HG03575 (cell line): ENCODE results near the gene CD47.

Experiments used
- ATAC-seq: cut with Tn5 transposase; IDR thresholded peaks from one replicate; pipeline ENCODE4 v1.9.1; 2021; ENCODE audit not compliant: unreplicated experiment, insufficient number of reproducible peaks, low FRiP score; ENCODE audit errors: extremely low read depth

Gene CD47

DNA sequence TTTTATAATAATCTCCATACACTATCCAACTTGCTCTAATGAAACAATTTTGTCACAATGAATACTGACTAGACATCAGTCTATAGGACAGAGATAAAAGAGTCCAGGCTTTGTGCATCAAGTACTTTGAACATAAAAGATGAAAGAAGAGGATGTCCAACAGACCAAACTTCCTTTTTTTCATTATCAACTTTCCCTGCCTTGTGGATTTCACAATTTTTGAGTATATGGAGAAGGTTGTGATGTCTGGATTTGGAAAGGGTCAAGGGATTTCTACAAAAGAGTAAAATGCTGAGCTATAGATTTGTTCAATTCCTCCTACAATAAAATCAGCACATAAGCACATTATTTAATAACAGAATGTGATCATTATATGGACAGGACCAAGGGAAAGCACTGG lies 25.7 kb downstream of the CD47 start:
- ATAC-seq = no peak

GRCh38 chr3:108064293-108064887 lies 26.4 kb downstream of the CD47 start:
- no peak for ATAC-seq

DNA sequence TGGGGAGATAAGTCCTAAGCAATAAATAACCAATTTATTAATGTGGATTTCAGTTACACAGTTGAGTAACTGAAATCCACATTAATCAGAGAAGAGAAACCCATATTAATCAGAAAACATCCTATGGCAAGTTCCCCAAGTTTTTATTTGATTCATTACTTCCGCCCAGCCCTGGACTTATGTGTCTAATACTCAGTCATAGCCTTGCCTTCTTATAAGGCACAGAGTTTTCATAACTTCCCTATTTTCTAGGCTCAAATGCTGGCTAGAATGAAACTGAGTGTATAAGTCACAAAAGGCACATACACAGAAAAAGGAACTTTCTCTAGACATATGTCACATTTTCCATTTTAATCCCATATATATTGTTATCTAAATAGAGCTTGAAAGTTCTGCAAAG lies 28.8 kb downstream of the CD47 start:
- no peak for ATAC-seq

DNA sequence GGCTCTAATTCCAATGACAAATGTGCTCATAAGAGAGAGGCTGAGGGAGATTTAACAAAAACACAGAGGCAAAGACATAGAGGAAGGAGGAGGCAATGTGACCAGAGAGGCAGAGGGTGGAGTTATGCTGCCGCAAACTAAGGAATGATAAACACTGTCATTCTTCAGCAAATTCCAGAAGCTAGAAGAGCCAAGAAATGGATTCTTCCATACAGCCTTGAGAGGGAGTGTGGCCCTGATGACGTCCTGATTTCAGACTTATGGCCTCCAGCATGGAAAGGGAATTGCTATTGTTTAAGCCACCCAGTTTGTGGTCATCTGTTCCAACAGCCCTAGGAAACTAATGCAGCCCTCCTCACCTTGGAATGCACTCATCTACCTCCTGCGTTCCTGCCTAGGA lies 30.5 kb downstream of the CD47 start:
- no peak for ATAC-seq

GRCh38 chr3:108055931-108056330 lies 34.9 kb downstream of the CD47 start:
- ATAC-seq = no peak

GRCh38 chr3:108054935-108055334 lies 35.9 kb downstream of the CD47 start:
- ATAC-seq = no peak

DNA sequence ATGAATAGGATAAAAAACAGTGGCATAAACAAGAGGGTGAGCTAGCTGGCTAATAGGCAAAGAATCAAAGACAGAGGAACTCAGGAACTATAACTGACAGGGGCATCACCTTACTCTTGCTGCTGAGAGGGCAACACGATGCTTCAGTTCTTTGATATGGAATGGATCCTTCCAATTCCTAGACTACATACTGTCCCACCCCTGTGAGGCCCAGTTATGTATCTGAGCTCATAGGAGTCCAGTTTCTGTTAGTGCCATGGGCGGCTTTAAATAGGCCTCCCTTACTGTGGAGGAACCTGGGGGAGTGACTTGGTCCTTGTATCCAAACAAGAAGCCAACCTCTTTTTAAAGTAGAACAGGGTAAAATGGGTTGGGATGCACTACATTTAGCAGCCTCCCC lies 37.3 kb downstream of the CD47 start:
- ATAC-seq = no peak

- no peak for ATAC-seq
Measured at GRCh38 chr3:108053067-108053466, 37.8 kb downstream of the CD47 start.

GRCh38 chr3:108051005-108051404 lies 39.8 kb downstream of the CD47 start:
- ATAC-seq = no peak

- no peak for ATAC-seq
Measured at GRCh38 chr3:108047987-108048386, 42.8 kb downstream of the CD47 start.

GRCh38 chr3:108046247-108046646 lies 44.6 kb downstream of the CD47 start:
- ATAC-seq = no peak

GRCh38 chr3:108044699-108045098 lies 46.1 kb downstream of the CD47 start:
- no peak for ATAC-seq

GRCh38 chr3:108042300-108042699 lies 48.5 kb downstream of the CD47 start:
- no peak for ATAC-seq

GRCh38 chr3:108041253-108041652 lies 49.6 kb downstream of the CD47 start:
- ATAC-seq = no peak

- ATAC-seq = no peak
Measured at GRCh38 chr3:108037770-108038169, 53.1 kb downstream of the CD47 start.

DNA sequence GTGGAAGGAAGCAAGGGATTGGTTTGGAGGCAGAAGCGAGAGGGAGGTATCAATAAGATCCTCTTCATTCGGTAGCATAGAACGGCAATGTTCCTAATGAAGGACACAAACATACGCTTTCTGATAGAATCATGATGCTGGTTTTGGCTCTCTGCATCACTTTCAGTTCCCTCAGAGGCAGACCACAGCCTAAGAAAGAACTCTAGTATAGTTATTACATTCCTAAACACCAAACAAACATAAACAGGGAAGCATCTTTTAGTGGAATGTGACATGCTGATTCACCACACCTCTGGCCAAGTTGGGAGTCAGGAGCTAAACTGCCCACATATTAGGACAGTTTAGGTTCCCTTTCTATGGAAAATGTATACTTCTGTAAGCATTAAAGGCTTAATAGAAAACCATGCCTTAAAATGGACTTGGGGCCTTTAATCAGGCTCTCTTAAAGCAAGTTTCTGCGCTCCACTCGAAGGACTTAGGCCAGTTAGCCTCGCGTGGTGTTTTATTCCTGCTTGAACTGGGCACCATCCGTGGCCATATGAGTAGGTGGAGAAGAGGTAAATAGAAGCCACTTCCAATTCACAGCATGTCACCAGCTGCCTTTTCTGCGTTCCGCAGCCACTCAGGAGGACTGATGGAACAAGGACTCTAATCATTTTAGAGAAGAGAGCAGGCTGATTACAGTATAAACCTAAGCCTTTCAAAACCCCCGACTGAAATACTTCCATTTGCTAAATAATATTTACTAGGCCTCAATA lies 53.7 kb downstream of the CD47 start:
- no peak for ATAC-seq

DNA sequence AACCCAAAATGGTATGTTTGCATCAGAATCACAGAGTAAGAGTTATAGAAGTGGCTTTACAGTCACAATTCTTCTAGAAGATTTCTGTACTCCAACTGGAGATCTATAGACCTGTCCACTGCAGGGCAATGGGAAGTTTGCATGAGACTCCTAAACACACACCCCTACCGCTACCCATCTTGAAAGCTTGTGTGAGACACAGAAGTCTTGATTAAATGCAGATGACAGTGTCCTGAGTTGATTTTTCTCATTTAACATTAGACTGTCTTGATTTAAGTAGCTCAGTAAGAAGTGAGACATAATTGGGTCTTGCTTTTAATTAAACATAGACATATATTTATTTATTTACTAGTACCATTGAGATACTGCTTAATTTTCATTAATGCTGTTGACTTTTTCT lies 54.4 kb downstream of the CD47 start:
- ATAC-seq = no peak

- ATAC-seq = no peak
Measured at GRCh38 chr3:108035751-108036150, 55.1 kb downstream of the CD47 start.

DNA sequence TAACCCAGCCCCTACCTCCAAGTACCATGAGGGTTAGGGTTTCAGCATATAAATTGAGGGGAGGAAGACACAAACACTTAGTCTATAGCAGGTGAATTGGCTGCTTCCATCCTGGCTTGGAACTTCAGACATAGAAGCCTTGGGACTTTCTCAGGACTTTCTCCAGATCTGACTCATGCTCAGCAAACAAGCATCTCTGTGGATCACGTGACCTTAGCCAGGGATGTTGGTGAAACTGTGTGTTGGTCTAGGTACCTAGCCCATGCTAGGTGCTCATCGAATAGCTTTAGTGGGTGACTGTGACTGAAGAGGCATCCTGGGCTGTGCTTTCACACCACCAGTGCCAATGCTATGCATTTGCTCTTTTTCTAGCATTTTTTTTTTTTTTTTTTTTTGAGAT lies 58.9 kb downstream of the CD47 start:
- no peak for ATAC-seq

DNA sequence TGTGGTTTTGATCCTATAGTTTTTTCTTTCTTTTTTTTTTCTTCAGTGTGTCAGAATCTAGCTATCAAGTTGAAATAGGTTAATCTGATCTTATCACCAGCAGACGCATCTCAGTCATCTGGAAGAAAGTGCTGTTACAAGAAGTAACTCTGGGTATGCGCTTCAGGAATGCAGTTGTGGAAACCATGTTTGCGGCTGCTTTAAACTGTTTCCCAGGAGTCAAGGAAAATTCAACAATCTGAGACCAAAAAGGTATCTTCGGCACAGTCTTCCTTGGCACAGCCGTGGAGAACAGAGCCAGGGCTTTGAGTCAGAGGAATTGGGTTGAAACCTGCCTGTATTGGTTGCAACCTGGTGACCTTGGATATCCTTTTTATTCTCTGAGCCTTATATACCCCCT lies 59.9 kb downstream of the CD47 start:
- ATAC-seq = no peak

DNA sequence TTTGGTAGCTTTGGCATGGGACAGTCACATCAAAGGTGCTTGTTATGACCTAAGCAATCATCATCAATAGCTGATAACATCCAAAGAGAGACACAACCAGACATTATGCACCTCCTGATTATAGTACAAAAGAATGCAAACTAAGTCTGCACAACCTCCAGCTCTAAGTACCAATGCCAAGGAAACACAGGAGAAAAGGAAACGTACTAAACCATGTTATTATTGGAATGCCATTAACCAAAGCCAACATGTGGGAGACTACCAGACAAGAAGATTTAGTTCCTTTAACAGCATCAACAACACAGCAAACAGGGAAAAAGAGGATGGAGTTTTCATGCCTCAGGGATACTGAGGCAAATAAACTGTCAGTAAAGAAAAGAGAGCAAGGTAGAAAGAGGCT lies 61.4 kb downstream of the CD47 start:
- no peak for ATAC-seq
